HepG2 (cell line): ENCODE measurements around the gene CNKSR3. TPM values are rescaled to one million over a fixed set of nuclear protein-coding genes. Genes with fewer than 3 reads are reported as not detected.

Experiments used
- ATAC-seq: fragments of 200-7000 bp; cut with Tn5 transposase; 3 replicates; pipeline ENCODE4 v1.9.1; 2020; ENCODE audit warnings: mild to moderate bottlenecking, moderate library complexity
- BruUV-seq: library from RNA; stranded (reverse); fragments of 400-500 nt; replicated peaks from 2 replicates; lab custom pipeline; 2021; lab: Mats Ljungman, UMichigan
- CTCF ChIA-PET: fragments of 300-600 bp; formaldehyde crosslinking; extraction: SDS; loops from one replicate; lab custom pipeline; 2021; ENCODE audit warnings: low total read pairs, inconsistent platforms, low intra/inter-chr PET ratio; lab: Yijun Ruan, JAX
- POLR2A ChIA-PET: fragments of 350-600 bp; sonication (Branson Sonifier 250); formaldehyde crosslinking; loops from one replicate; lab custom pipeline; 2020; ENCODE audit warnings: antibody characterized with exemption, inconsistent platforms; lab: Yijun Ruan, JAX
- DNase-seq: peaks from one replicate; pipeline ENCODE4 v3.0.0-alpha.2; 2015; ENCODE audit warnings: low spot score
- FAIRE-seq: peaks from 3 replicates; lab custom pipeline; 2011; peaks lifted over from hg19 to GRCh38; lab: Jason Lieb, UNC
- H2AFZ ChIP-seq: one replicate; pipeline ENCODE4 v1.6.1; 2011; ENCODE audit warnings: low read length, inconsistent platforms
- H3K27ac ChIP-seq: fragments of 300-600 bp; 3 replicates; pipeline ENCODE4 v1.8.0; 2011; ENCODE audit warnings: mixed run types, mild to moderate bottlenecking, mixed read lengths, low read length, inconsistent platforms; ENCODE audit not compliant: insufficient read depth; ENCODE audit errors: extremely low read length
- H3K27me3 ChIP-seq, 2 experiments: fragments of 200-600 bp in 1 of 2; 2 replicates in 1 of 2; 3 replicates in 1 of 2; pipeline versions ENCODE4 v1.6.0 to v1.8.0; 2011; ENCODE audit warnings: low read length in 2 of 2, mild to moderate bottlenecking in 2 of 2, moderate library complexity in 2 of 2, inconsistent platforms in 1 of 2; ENCODE audit not compliant: insufficient read depth in 2 of 2, control insufficient read depth in 1 of 2
- H3K36me3 ChIP-seq, 2 experiments: fragments of 200-600 bp in 1 of 2; replicated peaks in 1 of 2; 2 replicates in 1 of 2; 3 replicates in 1 of 2; pipeline versions ENCODE4 v1.5.1 to v1.8.0; 2011; ENCODE audit warnings: low read length in 2 of 2, inconsistent platforms in 1 of 2; ENCODE audit not compliant: insufficient read depth in 2 of 2, control insufficient read depth in 1 of 2
- H3K4me1 ChIP-seq: 2 replicates; pipeline ENCODE4 v1.5.1; 2012; ENCODE audit warnings: low read length, inconsistent platforms; ENCODE audit not compliant: insufficient read depth
- H3K4me2 ChIP-seq: 2 replicates; pipeline ENCODE4 v1.6.0; 2011; ENCODE audit warnings: low read depth, low read length, inconsistent platforms
- H3K4me3 ChIP-seq, 3 experiments: fragments of 200-600 bp in 1 of 3; sonication (generic), shearing (Covaris generic) in 1 of 3; replicated peaks in 1 of 3; 2 replicates each; pipeline ENCODE4 v1.5.1; 2011 to 2016; ENCODE audit warnings: low read length in 3 of 3, inconsistent platforms in 2 of 3, low read depth in 2 of 3, mild to moderate bottlenecking in 2 of 3, control low read depth in 1 of 3, mixed read lengths in 1 of 3; ENCODE audit not compliant: insufficient read depth in 1 of 3
- H3K79me2 ChIP-seq: one replicate; pipeline ENCODE4 v1.6.1; 2011; ENCODE audit warnings: low read length, inconsistent platforms; ENCODE audit not compliant: insufficient read depth
- H3K9ac ChIP-seq: 2 replicates; pipeline ENCODE4 v1.6.0; 2011; ENCODE audit warnings: mild to moderate bottlenecking, low read depth, low read length, inconsistent platforms; ENCODE audit not compliant: insufficient read depth
- H3K9me3 ChIP-seq: 2 replicates; pipeline ENCODE4 v1.5.1; 2012; ENCODE audit warnings: mild to moderate bottlenecking, low read length
- H4K20me1 ChIP-seq: 2 replicates; pipeline ENCODE4 v1.6.0; 2011; ENCODE audit warnings: inconsistent platforms, mild to moderate bottlenecking, low read length, moderate library complexity; ENCODE audit not compliant: insufficient read depth
- E2F1 ChIP-seq: sonication (generic); formaldehyde crosslinking; IDR thresholded peaks from 2 replicates; pipeline ENCODE4 v1.5.0; 2020; ENCODE audit warnings: missing genetic modification reagents
- ELF1 ChIP-seq: sonication (generic); formaldehyde crosslinking; IDR thresholded peaks from 2 replicates; pipeline ENCODE4 v1.4.0; 2020; ENCODE audit warnings: missing genetic modification reagents
- KMT2A ChIP-seq: sonication (generic); formaldehyde crosslinking; IDR thresholded peaks from 2 replicates; pipeline ENCODE4 v1.4.0; 2020; ENCODE audit warnings: missing genetic modification reagents
- PHF21A ChIP-seq: sonication (generic); formaldehyde crosslinking; IDR thresholded peaks from 2 replicates; pipeline ENCODE4 v1.5.0; 2020; ENCODE audit warnings: mild to moderate bottlenecking, missing genetic modification reagents
- STAG1 ChIP-seq: sonication (generic); formaldehyde crosslinking; IDR thresholded peaks from 2 replicates; pipeline ENCODE4 v1.4.0; 2020; ENCODE audit warnings: missing genetic modification reagents
- ZFP36L2 ChIP-seq: sonication (generic); formaldehyde crosslinking; IDR thresholded peaks from 2 replicates; pipeline ENCODE4 v1.4.0; 2020; ENCODE audit warnings: missing genetic modification reagents
- ZMAT3 ChIP-seq: sonication (generic); formaldehyde crosslinking; conservative IDR thresholded peaks from 2 replicates; pipeline ENCODE4 v1.7.0; 2021; ENCODE audit warnings: missing genetic modification reagents
- ZNF274 ChIP-seq: sonication (generic); formaldehyde crosslinking; IDR thresholded peaks from 2 replicates; pipeline ENCODE4 v1.5.1; 2020; ENCODE audit warnings: mild to moderate bottlenecking, missing genetic modification reagents
- ZNF337 ChIP-seq: sonication (generic); formaldehyde crosslinking; IDR thresholded peaks from 2 replicates; pipeline ENCODE4 v1.5.1; 2020; ENCODE audit warnings: missing genetic modification reagents, low read depth, mild to moderate bottlenecking, borderline replicate concordance
- ZNF737 ChIP-seq: sonication (generic); formaldehyde crosslinking; IDR thresholded peaks from 2 replicates; pipeline ENCODE4 v1.5.0; 2020; ENCODE audit warnings: missing genetic modification reagents, mild to moderate bottlenecking, borderline replicate concordance
- WGBS: methylation state at CpG from one replicate; pipeline ENCODE4 v1.1.6; 2017; ENCODE audit warnings: low lambda C conversion rate; 5-methylcytosine and 5-hydroxymethylcytosine counted together
- in situ Hi-C: cut with HindIII; loops from 2 replicates; pipeline ENCODE4 v1.10.0; 2017; ENCODE audit warnings: low pct_unique_long_range_greater_than_20kb; ENCODE audit not compliant: extremely low pct_ligation_motif_present
- intact Hi-C: fragments of 100-400 bp; cut with micrococcal nuclease; formaldehyde crosslinking; loops from one replicate; pipeline ENCODE4 v1.10.0; 2022; ENCODE audit not compliant: unreplicated experiment
- polyA plus RNA-seq, 8 experiments: library from polyadenylated mRNA; depleted of rRNA in 3 of 8; stranded (reverse) in 7 of 8; unstranded in 1 of 8; fragments of >200 nt; fragmentation: Illumina TruSeq in 4 of 8; extraction: Trizol in 4 of 8; gene quantifications; 2 replicates each; pipeline versions ENCODE4 v1.2.1 to v1.2.3, GENCODE V29; 2011 to 2016; ENCODE audit warnings: low read depth in 4 of 8, missing spikeins in 1 of 8, mixed read lengths in 1 of 8; ENCODE audit not compliant: insufficient read depth in 1 of 8
- total RNA-seq, 5 experiments: library from RNA; depleted of rRNA; stranded (reverse); fragments of >200 nt; fragmentation: Illumina TruSeq; extraction: Trizol; gene quantifications; 2 replicates each; pipeline ENCODE4 v1.2.3, GENCODE V29; 2016; ENCODE audit warnings: low read depth in 1 of 5
- TF ChIP-seq, protein P1 (sequence below): sonication (generic); formaldehyde crosslinking; conservative IDR thresholded peaks from 2 replicates; pipeline ENCODE4 v1.5.0; 2020; ENCODE audit warnings: missing genetic modification reagents
- TF ChIP-seq, protein P2 (sequence below): sonication (generic); formaldehyde crosslinking; IDR thresholded peaks from 2 replicates; pipeline ENCODE4 v1.8.1; 2023; ENCODE audit warnings: mild to moderate bottlenecking, missing genetic modification reagents
- TF ChIP-seq, protein P3 (sequence below): sonication (generic); formaldehyde crosslinking; IDR thresholded peaks from 2 replicates; pipeline ENCODE4 v1.8.0; 2022; ENCODE audit warnings: missing genetic modification reagents, mild to moderate bottlenecking, moderate library complexity, borderline replicate concordance

The CNKSR3 gene
- total and polyA plus RNA-seq, 2 of the 13 experiments (the other 11 are each of a cell fraction or from before 2014, with no cell fraction given) = 9.2 to 38.6 TPM

DNA sequence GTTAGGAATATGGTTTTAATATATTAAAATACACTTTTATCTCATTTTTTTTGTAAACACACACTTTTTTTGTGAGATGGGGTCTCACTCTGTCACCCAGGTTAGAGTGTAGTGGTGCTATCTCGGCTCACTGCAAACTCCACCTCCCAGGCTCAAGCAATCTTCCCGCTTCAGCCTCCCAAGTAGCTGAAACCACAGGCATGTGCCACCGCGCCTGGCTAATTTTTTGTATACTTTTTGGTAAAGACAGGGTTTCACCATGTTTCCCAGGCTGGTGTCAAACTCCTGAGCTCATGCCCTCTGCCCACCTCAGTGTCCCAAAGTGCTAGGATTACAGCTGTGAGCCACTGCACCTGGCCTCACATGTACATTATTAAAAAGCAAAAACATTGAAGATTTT is 164.7 kb downstream of the CNKSR3 start:
- WGBS = 63% methylated on average over 4 of the region's 4 CpGs
- Histone ChIP-seq H3K9ac (no peak overlapping the region), H4K20me1 (no peaks in the 10 kb centered on the region), H3K79me2 (no peaks in the 10 kb centered on the region), H3K9me3 (peaks cover 6% of the 10 kb centered on the region; the same call in 1 of the 2 replicates), H3K27me3 (peaks cover 2 to 6% of the 10 kb centered on the region in 2 experiments; a peak in 2 of 5 replicates), H3K4me2 (no peak overlapping the region), H3K4me3 (no peak overlapping the region), H3K36me3 (no peaks in the 10 kb centered on the region), H3K4me1 (no peaks in the 10 kb centered on the region), H2AFZ (no peak overlapping the region), H3K27ac (no peak overlapping the region)
- TF ChIP-seq ZNF337 (CRISPR knock-in tag) (no peak), ZMAT3 (CRISPR knock-in tag) (no peak), PHF21A (CRISPR knock-in tag) (no peak), ZFP36L2 (CRISPR knock-in tag) (no peak), STAG1 (no peak), E2F1 (CRISPR knock-in tag) (no peak), ZNF737 (no peak), KMT2A (CRISPR knock-in tag) (no peak), ELF1 (no peak), ZNF274 (CRISPR knock-in tag) (no peak)
- TF ChIP-seq, protein P1, sequence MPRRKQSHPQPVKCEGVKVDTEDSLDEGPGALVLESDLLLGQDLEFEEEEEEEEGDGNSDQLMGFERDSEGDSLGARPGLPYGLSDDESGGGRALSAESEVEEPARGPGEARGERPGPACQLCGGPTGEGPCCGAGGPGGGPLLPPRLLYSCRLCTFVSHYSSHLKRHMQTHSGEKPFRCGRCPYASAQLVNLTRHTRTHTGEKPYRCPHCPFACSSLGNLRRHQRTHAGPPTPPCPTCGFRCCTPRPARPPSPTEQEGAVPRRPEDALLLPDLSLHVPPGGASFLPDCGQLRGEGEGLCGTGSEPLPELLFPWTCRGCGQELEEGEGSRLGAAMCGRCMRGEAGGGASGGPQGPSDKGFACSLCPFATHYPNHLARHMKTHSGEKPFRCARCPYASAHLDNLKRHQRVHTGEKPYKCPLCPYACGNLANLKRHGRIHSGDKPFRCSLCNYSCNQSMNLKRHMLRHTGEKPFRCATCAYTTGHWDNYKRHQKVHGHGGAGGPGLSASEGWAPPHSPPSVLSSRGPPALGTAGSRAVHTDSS (CRISPR knock-in tag) = no peak
- TF ChIP-seq, protein P2, sequence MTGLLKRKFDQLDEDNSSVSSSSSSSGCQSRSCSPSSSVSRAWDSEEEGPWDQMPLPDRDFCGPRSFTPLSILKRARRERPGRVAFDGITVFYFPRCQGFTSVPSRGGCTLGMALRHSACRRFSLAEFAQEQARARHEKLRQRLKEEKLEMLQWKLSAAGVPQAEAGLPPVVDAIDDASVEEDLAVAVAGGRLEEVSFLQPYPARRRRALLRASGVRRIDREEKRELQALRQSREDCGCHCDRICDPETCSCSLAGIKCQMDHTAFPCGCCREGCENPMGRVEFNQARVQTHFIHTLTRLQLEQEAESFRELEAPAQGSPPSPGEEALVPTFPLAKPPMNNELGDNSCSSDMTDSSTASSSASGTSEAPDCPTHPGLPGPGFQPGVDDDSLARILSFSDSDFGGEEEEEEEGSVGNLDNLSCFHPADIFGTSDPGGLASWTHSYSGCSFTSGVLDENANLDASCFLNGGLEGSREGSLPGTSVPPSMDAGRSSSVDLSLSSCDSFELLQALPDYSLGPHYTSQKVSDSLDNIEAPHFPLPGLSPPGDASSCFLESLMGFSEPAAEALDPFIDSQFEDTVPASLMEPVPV = no peak
- TF ChIP-seq, protein P3, sequence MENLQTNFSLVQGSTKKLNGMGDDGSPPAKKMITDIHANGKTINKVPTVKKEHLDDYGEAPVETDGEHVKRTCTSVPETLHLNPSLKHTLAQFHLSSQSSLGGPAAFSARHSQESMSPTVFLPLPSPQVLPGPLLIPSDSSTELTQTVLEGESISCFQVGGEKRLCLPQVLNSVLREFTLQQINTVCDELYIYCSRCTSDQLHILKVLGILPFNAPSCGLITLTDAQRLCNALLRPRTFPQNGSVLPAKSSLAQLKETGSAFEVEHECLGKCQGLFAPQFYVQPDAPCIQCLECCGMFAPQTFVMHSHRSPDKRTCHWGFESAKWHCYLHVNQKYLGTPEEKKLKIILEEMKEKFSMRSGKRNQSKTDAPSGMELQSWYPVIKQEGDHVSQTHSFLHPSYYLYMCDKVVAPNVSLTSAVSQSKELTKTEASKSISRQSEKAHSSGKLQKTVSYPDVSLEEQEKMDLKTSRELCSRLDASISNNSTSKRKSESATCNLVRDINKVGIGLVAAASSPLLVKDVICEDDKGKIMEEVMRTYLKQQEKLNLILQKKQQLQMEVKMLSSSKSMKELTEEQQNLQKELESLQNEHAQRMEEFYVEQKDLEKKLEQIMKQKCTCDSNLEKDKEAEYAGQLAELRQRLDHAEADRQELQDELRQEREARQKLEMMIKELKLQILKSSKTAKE = no peak
- ChIA-PET CTCF (no interaction called here), POLR2A (no interaction called here)
- FAIRE-seq = no peak
- in situ Hi-C loops (no loop called here), intact Hi-C loops (loop anchor here (10.0 kb wide), 1 partner anchor 191 kb away; no protein-coding TSS in a partner anchor)
- DNase-seq = no peak
- no peak for ATAC-seq
- no TSS peak for BruUV-seq
